NT2/D1 (cell line): ENCODE measurements around the gene CRYGB.

Experiments used
- DNase-seq: peaks from one replicate; pipeline ENCODE4 v3.0.0-alpha.2; 2011; ENCODE audit warnings: low read depth, low spot score
- H3K27me3 ChIP-seq: 2 replicates; pipeline ENCODE4 v1.6.0; 2011; ENCODE audit warnings: mild to moderate bottlenecking; ENCODE audit not compliant: insufficient read length, insufficient read depth
- H3K36me3 ChIP-seq: 2 replicates; pipeline ENCODE4 v1.6.1; 2011; ENCODE audit warnings: mild to moderate bottlenecking, low read length, mixed read lengths; ENCODE audit not compliant: insufficient read depth, insufficient read length
- H3K4me1 ChIP-seq: 2 replicates; pipeline ENCODE4 v1.5.1; 2011; ENCODE audit not compliant: insufficient read depth, insufficient read length
- H3K4me3 ChIP-seq: 2 replicates; pipeline ENCODE4 v1.5.1; 2011; ENCODE audit warnings: low read depth; ENCODE audit not compliant: insufficient read length
- H3K9ac ChIP-seq: 2 replicates; pipeline ENCODE4 v1.6.0; 2011; ENCODE audit warnings: low read depth; ENCODE audit not compliant: insufficient read length
- H3K9me3 ChIP-seq: 2 replicates; pipeline ENCODE4 v1.5.1; 2011; ENCODE audit warnings: mild to moderate bottlenecking, low read length; ENCODE audit not compliant: insufficient read depth
- SUZ12 ChIP-seq: IDR thresholded peaks from 2 replicates; pipeline ENCODE4 v1.6.1; 2011; ENCODE audit not compliant: insufficient read length, insufficient read depth; ENCODE audit errors: extremely low read depth
- YY1 ChIP-seq: IDR thresholded peaks from 2 replicates; pipeline ENCODE4 v1.6.1; 2011; ENCODE audit not compliant: insufficient read length, insufficient read depth
- ZNF274 ChIP-seq: IDR thresholded peaks from 2 replicates; pipeline ENCODE4 v1.6.1; 2011; ENCODE audit warnings: mild to moderate bottlenecking, low read depth, low read length

The CRYGB gene

DNA sequence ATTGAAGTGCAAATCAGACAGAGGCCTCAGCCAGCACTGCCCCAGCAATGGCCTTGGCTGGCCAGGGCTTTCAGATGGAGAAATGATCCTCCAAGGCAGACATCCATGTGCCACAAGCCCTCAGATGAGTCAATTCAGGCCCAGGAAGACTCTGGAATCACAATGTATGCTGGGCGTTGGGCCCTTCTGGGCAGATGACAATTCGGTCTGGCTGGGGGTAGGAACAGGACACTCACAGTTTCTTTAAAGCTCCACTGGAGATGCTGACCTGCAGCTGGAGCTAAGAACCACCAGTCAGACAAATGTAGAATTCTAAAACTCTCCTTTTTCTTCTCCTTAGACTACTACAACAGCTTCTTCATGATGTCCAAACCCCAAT is 9.3 kb downstream of the CRYGB start:
- Histone ChIP-seq H3K27me3 (no peaks in the 10 kb centered on the region), H3K36me3 (no peaks in the 10 kb centered on the region), H3K4me3 (no peak overlapping the region), H3K9ac (no peak overlapping the region), H3K4me1 (peaks cover 3% of the 10 kb centered on the region), H3K9me3 (no peaks in the 10 kb centered on the region; the same call in 1 of the 2 replicates)
- peak; percentile 27 for DNase-seq
- TF ChIP-seq ZNF274: no peak
- no peak for TF ChIP-seq SUZ12
- TF ChIP-seq YY1: no peak

DNA sequence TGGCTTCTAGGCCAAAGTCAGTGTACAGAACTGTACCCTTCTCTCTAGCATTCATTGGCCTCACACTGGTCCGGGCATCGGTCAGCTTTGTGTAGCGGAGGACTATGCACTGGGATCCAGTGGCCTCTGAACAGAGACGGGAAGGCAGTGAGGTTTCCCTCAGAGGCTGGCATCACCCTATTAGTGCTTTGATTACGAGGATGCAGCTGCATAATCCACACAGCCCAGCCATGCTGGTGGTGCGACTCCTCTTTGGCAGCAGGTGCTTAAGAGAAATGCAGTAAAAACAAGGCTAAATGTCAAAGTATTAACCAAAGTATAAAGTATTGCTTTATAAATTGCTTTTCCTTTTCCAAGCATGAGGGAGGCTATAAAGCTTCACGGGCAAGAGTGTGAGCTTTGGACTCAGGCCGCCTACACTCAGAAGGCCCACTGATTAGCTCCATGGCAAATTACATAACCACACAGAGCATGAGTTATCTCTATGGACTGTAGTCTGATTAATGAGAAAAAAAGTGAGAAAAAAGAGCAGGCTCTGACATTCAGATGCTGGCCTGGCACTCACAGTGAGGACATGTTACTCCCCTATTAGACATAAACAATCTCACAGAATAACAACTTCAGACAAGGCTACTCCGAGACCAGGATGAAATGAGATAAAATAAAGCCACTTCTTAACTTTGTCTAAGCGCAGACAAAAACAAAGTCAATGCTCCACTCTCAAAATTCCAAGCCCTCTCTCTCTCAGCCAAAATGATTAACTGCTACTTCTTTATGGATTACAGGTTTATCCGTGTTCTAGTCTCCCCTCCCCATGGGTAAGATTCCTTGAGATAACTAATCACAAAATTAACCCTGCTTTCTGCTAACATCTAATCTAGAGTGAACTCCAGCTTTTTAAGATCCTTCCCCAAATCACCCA is 9.9 kb downstream of the CRYGB start:
- H3K4me1 ChIP-seq: peaks cover 3% of the 10 kb centered on the region

DNA sequence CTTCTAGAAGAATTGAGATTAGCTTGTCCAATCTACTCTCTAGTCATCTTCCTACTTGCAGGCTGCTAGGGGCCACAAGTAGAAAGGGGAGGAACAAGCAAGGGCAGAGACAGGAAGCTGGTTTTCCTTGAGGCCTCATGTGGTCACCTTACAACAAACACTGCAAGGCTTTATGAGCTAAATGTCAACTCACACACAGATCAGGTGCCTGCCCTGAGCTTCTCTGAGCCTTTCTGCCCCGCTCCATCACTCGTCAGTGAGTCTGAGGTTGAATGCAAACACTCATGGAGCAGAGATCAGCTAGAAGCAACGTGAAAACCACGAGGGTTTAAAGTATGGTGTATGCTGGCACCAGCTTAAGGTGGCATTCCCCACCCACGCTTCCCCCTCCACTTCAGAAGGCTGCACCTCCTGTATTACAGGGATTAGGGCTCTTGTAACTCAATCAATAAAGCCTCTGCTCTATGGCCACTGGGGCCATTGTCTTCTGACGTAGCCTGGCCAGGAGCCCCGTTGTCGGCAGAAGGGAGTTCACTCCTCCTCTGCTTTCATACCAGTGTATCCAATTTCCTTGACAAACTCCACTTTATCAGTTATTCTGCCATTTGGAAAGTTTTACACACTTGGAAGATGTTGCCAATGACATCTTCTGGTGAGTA is 10.9 kb downstream of the CRYGB start:
- DNase-seq: no peak

More for the DNA sequence above, 9.9 kb downstream of the CRYGB start:
- no peak for TF ChIP-seq YY1
- no peak for TF ChIP-seq ZNF274
- no peak for TF ChIP-seq SUZ12
- no peak overlapping the region for H3K9ac ChIP-seq
- DNase-seq: no peak
- H3K9me3 ChIP-seq: no peaks in the 10 kb centered on the region; the same call in 1 of the 2 replicates
- no peaks in the 10 kb centered on the region for H3K36me3 ChIP-seq
- H3K4me3 ChIP-seq: no peak overlapping the region
- no peaks in the 10 kb centered on the region for H3K27me3 ChIP-seq

DNA sequence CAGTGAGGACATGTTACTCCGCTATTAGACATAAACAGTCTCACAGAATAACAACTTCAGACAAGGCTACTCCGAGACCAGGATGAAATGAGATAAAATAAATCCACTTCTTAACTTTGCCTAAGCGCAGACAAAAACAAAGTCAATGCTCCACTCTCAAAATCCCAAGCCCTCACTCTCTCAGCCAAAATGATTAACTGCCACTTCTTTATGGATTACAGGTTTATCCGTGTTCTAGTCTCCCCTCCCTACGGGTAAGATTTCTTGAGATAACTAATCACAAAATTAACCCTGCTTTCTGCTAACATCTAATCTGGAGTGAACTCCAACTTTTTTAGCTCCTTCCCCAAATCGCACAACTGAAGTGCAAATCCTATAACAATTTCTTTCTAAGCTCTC is 15.2 kb downstream of the CRYGB start:
- no peaks in the 10 kb centered on the region for H3K27me3 ChIP-seq
- no peaks in the 10 kb centered on the region for H3K36me3 ChIP-seq
- H3K9me3 ChIP-seq: no peaks in the 10 kb centered on the region; the same call in 1 of the 2 replicates
- no peak for DNase-seq
- H3K9ac ChIP-seq: no peak overlapping the region
- H3K4me1 ChIP-seq: peaks cover 2% of the 10 kb centered on the region
- no peak for TF ChIP-seq YY1
- no peak for TF ChIP-seq SUZ12
- no peak for TF ChIP-seq ZNF274
- H3K4me3 ChIP-seq: no peak overlapping the region

More for the DNA sequence above, 10.9 kb downstream of the CRYGB start:
- Histone ChIP-seq H3K36me3 (no peaks in the 10 kb centered on the region), H3K4me1 (peaks cover 3% of the 10 kb centered on the region), H3K9me3 (no peaks in the 10 kb centered on the region; the same call in 1 of the 2 replicates), H3K4me3 (no peak overlapping the region), H3K9ac (no peak overlapping the region), H3K27me3 (no peaks in the 10 kb centered on the region)
- TF ChIP-seq YY1 (no peak), SUZ12 (no peak)

DNA sequence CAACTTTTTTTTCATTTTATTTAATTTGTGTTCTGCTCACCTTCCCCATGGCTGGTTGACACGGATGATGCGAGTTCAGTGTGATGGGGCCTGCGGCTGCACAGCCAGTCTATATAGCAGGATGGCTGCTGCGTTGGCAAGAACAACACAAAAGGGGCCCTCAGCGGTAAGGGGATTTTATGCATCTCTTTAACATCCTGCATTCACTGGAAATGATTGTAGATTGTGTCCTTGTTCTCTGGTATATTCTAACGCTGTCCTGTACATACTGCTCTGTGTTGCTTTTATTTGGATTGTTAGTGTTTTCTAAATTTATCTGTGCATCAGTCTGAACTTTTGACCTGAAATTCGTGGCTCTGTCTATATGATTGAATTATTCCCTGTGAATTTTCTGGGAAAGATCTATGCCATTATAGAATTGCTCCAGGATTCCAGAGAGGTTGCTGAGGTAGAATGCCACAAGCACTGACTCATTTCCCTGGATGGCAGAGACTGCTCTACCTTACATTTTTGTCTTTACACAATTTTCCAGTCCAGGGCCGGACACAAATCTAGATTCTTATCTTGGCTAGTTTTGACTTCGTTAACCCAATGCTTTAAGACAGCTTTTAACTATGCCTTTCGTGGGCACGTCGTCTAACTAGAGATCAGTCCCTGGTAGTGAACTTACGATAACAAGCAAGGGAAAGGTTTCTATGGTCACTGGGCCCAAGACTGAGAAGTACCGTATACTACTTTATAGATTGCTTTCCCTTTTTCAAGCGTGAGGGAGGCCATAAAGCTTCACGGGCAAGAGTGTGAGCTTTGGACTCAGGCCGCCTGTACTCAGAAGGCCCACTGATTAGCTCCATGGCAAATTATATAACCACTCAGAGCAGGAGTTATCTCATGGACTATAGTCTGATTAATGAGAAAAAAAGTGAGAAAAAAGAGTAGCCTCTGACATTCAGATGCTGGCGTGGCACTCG is 15.9 kb downstream of the CRYGB start, which contains the start of gene CRYGC:
TSS of gene CRYGC (minus strand) at position 85 of the 968 bp plus-strand sequence. CDS start at position 49, 36 bp downstream.
- TF ChIP-seq SUZ12 (no peak), ZNF274 (no peak), YY1 (no peak)
- no peak within 1 kb of the TSS for H3K4me3 ChIP-seq

DNA sequence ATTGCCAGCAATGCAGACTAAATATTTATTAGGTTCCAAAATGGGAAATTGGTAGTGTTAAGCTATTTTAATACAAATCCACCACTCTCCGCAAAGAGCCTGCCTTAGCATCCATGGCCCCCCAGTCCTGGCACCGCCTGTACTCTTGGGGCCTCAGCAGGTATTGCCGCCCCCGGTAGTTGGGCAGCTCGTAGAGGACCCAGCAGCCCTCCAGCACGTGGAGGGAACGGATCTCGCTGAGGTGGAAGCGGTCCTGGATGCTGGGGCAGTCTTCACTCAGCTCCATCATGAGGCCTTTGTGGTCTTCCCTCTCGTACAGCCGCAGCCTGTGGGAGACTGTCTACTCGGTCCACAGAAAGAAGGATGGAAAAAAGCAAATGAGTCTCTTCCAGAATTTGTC is 17.8 kb downstream of the CRYGB start:
- DNase-seq: no peak
- Histone ChIP-seq H3K9ac (no peak overlapping the region), H3K4me1 (no peaks in the 10 kb centered on the region), H3K36me3 (no peaks in the 10 kb centered on the region), H3K27me3 (no peaks in the 10 kb centered on the region), H3K9me3 (no peaks in the 10 kb centered on the region; the same call in 1 of the 2 replicates), H3K4me3 (no peak overlapping the region)
- TF ChIP-seq SUZ12 (no peak), ZNF274 (no peak), YY1 (no peak)

More for the DNA sequence above, 15.9 kb downstream of the CRYGB start, which contains the start of gene CRYGC:
- Histone ChIP-seq H3K27me3 (no peaks in the 10 kb centered on the region), H3K4me1 (no peaks in the 10 kb centered on the region), H3K9me3 (no peaks in the 10 kb centered on the region; the same call in 1 of the 2 replicates), H3K9ac (no peak within 1 kb of the TSS), H3K36me3 (no peaks in the 10 kb centered on the region)
- DNase-seq: no peak
